Erythroblast (primary cell): ENCODE data around the gene PLEKHH3.

Experiments used
- GATA1 ChIP-seq: IDR thresholded peaks from 2 replicates; pipeline ENCODE4 v1.6.1; 2011; ENCODE audit warnings: low read depth, mild to moderate bottlenecking, control low read depth, low read length, moderate library complexity
- POLR2A ChIP-seq: IDR thresholded peaks from 2 replicates; pipeline ENCODE4 v1.6.1; 2011; ENCODE audit warnings: mild to moderate bottlenecking, low read length

DNA sequence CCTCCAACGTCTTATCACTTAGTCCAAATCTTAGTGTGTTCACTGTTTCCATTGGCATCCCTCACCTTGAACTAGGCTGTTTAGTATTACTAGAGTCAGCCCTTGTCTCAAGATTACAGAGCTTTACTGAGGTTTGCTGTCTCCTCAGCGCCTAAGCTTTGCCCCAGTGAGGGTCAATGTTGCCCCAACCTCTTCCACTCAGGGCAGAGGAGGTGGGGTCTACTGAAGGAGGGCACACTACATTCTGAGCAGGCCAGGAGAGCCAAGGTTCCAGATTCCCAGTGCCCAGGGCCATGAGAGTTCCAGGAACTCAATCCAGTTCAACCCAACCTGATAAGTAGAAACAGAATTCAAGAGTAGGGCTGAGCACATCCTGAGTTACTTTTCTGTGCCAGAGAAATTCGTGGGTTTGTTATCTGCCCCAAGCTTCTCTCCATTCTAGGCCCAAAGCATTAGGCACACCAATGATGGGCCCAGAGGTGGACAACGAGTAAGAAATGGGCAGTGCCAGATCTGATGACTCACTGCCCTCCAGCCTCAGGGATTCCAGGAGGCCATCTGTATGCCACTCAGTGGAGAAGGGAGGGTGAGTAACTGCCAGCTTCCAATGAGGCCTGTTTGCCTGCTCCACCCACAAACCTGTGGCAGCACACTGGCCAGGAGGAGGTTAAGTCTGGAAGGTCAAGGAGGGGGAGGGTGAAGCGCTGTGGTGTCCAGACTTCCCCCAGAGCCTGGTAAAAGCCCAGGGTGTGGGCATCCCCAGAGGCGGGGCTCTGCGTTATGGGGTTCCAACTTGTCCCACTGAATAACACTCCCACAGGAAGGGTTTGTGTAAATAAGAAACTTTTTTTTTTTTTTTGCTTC, 9.5 kb downstream of the PLEKHH3 start:
- TF ChIP-seq POLR2A (peak; percentile 55), GATA1 (no peak)
